Measurements from ENCODE around the gene USP1.

- TF ChIP-seq SIN3A (IDR thresholded peaks at IDR 0.05; ENCODE audit: borderline replicate concordance, insufficient read depth, low read depth, low read length) = no peak
- no peak for TF ChIP-seq CTCF (IDR thresholded peaks at IDR 0.05)
- TF ChIP-seq, protein P1, sequence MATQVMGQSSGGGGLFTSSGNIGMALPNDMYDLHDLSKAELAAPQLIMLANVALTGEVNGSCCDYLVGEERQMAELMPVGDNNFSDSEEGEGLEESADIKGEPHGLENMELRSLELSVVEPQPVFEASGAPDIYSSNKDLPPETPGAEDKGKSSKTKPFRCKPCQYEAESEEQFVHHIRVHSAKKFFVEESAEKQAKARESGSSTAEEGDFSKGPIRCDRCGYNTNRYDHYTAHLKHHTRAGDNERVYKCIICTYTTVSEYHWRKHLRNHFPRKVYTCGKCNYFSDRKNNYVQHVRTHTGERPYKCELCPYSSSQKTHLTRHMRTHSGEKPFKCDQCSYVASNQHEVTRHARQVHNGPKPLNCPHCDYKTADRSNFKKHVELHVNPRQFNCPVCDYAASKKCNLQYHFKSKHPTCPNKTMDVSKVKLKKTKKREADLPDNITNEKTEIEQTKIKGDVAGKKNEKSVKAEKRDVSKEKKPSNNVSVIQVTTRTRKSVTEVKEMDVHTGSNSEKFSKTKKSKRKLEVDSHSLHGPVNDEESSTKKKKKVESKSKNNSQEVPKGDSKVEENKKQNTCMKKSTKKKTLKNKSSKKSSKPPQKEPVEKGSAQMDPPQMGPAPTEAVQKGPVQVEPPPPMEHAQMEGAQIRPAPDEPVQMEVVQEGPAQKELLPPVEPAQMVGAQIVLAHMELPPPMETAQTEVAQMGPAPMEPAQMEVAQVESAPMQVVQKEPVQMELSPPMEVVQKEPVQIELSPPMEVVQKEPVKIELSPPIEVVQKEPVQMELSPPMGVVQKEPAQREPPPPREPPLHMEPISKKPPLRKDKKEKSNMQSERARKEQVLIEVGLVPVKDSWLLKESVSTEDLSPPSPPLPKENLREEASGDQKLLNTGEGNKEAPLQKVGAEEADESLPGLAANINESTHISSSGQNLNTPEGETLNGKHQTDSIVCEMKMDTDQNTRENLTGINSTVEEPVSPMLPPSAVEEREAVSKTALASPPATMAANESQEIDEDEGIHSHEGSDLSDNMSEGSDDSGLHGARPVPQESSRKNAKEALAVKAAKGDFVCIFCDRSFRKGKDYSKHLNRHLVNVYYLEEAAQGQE (IDR thresholded peaks at IDR 0.05; ENCODE audit: insufficient read depth in 1 of 2, low read depth in 2 of 2, low read length in 1 of 2) = no peak
Measured at GRCh38 chr1:62401034-62401760, 35.7 kb upstream of the USP1 start.
